ENCODE results near the gene UNC13B.

The UNC13B gene

DNA sequence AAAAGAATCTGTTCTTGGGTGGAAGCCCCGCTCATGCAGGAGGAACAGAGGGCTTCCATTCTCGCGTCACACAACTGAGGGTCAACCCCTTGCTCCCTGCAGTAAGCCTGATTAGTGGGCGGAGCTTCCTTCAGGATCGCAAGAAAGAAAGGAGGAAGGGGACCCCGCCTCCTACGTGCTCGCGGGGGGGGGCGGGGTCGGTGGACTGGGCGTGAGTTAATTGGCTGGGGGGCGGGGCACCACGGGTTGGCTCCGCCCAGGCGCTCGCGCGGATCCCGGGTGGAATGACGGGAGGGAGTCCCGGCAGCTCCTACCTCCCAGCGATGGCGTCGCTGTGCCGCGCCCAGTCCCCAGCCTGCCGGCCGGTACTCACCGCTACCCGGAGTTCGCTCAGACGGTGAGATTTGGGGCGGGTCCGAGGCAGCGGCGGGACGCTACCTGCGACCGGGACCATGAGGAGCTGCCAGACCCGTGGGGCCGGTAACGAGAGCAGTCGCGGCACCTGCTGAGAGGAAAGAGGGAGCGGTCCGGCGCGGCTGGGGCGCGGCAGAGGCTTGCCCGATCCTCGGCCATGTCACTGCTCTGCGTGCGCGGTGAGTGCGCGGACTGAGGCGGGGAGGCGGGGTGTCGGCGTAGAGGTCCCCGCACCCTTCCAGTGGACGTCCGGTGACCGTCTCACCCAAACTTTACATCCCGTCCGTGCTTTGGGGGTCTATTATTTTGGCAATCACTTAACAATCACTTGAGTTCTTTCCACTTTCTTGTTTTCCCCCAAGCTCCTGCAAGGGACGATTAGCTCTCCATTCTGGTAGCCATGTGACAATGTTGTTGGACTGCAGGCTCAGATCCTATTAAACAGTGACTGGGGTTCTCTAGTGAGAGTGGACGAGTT is at the start of gene UNC13B:
UNC13B (plus strand) TSS at position 297 of the 892 bp plus-strand sequence; CDS start at position 572, 275 bp downstream.
- Histone ChIP-seq H3K9me3 (ENCODE audit: control insufficient read depth, insufficient read depth, low read length) (no peaks in the 10 kb centered on the region), H3K4me3 (ENCODE audit: low read depth, low read length) (peak within 1 kb of the TSS; percentile 96), H3K9ac (ENCODE audit: low read depth, low read length) (peak within 1 kb of the TSS; percentile 47), H3K4me1 (ENCODE audit: control insufficient read depth, insufficient read depth, low read length) (peaks cover 9% of the 10 kb centered on the region), H3K36me3 (ENCODE audit: control insufficient read depth, insufficient read depth, low read length) (no peaks in the 10 kb centered on the region), H3K27me3 (ENCODE audit: control insufficient read depth, insufficient read depth, low read length) (no peaks in the 10 kb centered on the region)

DNA sequence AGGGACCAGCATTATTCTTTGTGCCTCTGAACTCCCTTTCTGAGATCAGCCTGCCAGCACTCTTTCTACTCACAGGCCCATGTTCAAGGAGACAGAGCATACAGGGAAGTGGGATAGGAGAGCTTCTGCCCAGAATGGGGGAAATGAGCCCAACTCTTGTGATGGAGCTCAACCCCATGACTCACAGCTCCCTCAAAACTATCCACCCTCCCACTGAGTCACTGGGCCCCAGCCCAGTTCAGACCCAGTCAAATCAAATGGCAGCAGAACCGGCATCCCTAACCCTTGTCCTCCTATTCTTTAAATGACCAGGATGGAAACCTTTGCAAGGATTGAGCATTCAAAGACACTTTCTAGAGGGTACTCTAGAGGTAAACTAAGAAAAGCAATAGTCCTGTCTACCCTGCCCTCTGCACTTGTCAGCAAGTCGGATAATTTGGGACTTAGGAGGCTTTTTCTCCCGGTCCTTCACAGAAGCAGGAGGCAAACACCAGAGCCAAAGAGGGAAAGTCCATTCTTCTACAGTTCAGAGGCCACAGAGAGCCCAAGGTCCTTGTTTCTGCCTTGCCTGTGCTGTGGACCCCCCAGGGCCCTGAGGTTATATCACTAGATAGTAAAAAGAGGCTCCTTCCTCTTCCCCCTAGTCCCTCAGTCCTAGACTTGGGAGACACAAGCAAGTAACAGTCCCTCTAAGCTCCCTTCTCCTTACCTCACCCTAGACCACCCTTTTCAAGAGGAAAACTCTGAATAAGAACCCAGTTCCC is 49.4 kb upstream of the UNC13B start:
- no peak overlapping the region for H3K4me3 ChIP-seq (ENCODE audit: low read depth, low read length)

DNA sequence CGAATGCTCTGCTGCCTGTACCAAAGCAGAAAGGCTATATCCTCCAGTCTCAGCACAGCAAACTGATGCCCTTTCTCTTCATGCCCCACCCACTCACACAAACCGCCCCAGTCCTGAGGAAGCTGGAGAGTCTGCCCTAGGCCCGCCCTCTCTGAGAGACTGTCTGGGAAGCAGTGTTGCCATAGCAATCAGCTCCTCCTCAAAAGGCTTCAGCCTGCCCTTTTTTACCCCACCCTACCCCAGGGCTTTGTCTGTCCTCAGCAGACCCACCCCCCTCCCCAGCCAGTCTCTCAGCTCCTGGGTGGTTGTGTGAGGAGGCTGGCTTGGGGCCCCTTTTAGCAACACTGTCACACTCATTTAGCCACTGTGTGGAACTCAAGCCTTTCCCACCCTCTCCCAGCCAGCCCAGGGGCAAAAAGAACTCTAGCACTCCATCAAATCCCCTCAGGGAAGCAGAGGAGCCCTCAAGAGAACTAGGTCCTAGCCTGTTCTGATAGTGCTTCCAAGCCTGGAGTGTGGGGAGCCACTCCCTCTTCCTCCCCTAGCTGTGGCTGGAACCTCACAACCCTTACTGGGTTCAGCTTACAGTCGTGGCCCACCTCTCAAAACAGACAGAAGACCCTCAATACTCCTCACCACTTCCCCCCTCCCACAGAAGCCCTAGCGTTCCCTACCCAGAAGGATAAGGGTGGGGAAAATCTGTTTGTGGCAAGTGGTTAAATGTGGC is 47.5 kb upstream of the UNC13B start:
- Histone ChIP-seq H3K36me3 (ENCODE audit: control insufficient read depth, insufficient read depth, low read length) (no peaks in the 10 kb centered on the region), H3K4me1 (ENCODE audit: control insufficient read depth, insufficient read depth, low read length) (peaks cover 9% of the 10 kb centered on the region), H3K4me3 (ENCODE audit: low read depth, low read length) (peak overlapping the region; percentile 96), H3K27me3 (ENCODE audit: control insufficient read depth, insufficient read depth, low read length) (no peaks in the 10 kb centered on the region), H3K9me3 (ENCODE audit: control insufficient read depth, insufficient read depth, low read length) (no peaks in the 10 kb centered on the region), H3K9ac (ENCODE audit: low read depth, low read length) (no peak overlapping the region)

More for the DNA sequence above, 49.4 kb upstream of the UNC13B start:
- Histone ChIP-seq H3K36me3 (ENCODE audit: control insufficient read depth, insufficient read depth, low read length) (peaks cover 5% of the 10 kb centered on the region), H3K9me3 (ENCODE audit: control insufficient read depth, insufficient read depth, low read length) (no peaks in the 10 kb centered on the region), H3K9ac (ENCODE audit: low read depth, low read length) (no peak overlapping the region), H3K27me3 (ENCODE audit: control insufficient read depth, insufficient read depth, low read length) (no peaks in the 10 kb centered on the region), H3K4me1 (ENCODE audit: control insufficient read depth, insufficient read depth, low read length) (peaks cover 9% of the 10 kb centered on the region)

DNA sequence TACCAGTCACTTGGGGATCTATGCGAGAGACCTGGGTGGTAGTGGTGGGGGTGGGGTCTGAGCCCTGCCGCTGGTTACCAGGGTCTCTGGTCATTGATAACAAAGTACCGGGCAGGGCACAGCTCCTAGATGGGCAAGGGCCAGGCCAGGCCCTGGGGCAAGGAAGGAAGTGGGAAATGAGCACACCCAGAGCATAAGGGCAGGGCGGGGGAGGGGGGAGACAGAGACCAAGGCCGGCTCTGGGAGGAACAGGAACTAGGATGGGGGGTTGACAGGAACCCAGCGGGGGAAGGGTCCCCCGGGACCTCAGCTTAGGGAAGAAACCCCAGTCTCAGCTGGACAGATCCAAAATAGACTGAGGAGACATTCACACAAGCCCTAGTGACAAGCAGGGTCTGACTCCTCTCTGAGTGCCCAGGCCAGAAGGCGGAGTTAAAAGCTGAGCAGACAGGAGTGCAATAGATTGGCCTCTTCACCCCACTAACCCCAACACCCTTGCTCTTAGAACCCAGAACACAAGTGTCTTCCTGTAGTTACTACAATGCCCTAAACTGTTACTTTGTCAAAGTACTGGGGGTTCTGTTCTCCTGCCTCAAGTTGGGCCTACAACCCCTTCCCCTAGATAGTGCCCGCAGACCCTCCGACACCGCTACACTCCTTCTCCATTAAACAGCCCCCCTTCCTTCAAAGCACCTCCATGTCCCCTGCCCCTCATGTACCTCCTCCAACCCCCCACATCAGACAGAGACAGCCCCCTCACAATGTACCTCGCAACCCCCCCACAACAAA is 46.8 kb upstream of the UNC13B start:
- Histone ChIP-seq H3K27me3 (ENCODE audit: control insufficient read depth, insufficient read depth, low read length) (no peaks in the 10 kb centered on the region), H3K4me1 (ENCODE audit: control insufficient read depth, insufficient read depth, low read length) (peaks cover 9% of the 10 kb centered on the region), H3K9me3 (ENCODE audit: control insufficient read depth, insufficient read depth, low read length) (no peaks in the 10 kb centered on the region), H3K4me3 (ENCODE audit: low read depth, low read length) (peak overlapping the region; percentile 96), H3K36me3 (ENCODE audit: control insufficient read depth, insufficient read depth, low read length) (no peaks in the 10 kb centered on the region), H3K9ac (ENCODE audit: low read depth, low read length) (no peak overlapping the region)

DNA sequence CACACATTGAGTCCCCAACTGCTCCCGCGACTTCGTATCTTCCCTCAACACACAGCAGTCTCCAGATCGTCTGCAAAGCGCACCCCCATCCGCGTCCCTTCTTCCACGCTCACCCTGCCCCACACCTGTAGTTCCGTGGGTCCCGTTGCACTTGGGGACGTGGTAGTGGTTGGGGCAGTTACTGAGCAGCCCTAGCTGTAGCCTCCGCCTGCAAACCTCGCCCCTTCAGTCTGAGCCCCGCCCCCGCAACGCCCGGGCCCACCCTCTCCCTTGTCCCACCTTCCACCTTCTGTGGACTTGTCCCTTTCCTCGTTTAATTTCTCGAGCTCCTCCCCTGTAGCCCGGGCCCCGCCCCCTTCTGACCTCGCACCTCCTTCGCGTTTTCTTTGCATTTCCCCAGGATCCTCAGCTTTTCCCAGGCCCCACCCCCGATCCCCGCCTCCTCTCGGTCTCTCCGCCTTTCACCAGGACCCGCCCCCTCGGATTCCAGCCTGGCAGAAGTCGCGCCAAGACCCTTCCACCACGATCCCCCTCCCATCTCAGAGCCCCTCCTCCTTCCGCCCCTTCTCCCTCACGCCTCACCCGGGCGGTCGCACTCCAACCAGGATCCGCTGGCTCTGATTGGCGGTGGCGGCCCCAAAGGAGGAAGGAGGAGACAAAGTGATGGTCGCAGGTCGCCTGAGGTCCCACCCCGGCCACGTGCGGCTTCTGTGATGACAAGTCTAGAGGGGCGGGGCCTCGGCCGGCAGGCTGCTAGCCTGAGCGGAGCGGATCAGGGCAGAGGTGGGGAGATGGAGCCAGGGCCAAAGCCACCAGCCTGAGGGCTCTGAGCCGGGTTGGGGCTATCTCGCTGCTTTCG is 45.9 kb upstream of the UNC13B start, which contains the start of gene ATOSB:
ATOSB (minus strand) TSS at position 183 of the 859 bp plus-strand sequence. CDS start 7,588 bp downstream, outside the sequence.
- Histone ChIP-seq H3K36me3 (ENCODE audit: control insufficient read depth, insufficient read depth, low read length) (no peaks in the 10 kb centered on the region), H3K9me3 (ENCODE audit: control insufficient read depth, insufficient read depth, low read length) (no peaks in the 10 kb centered on the region), H3K4me1 (ENCODE audit: control insufficient read depth, insufficient read depth, low read length) (peaks cover 6% of the 10 kb centered on the region), H3K27me3 (ENCODE audit: control insufficient read depth, insufficient read depth, low read length) (no peaks in the 10 kb centered on the region), H3K4me3 (ENCODE audit: low read depth, low read length) (peak within 1 kb of the TSS; percentile 96), H3K9ac (ENCODE audit: low read depth, low read length) (no peak within 1 kb of the TSS)

DNA sequence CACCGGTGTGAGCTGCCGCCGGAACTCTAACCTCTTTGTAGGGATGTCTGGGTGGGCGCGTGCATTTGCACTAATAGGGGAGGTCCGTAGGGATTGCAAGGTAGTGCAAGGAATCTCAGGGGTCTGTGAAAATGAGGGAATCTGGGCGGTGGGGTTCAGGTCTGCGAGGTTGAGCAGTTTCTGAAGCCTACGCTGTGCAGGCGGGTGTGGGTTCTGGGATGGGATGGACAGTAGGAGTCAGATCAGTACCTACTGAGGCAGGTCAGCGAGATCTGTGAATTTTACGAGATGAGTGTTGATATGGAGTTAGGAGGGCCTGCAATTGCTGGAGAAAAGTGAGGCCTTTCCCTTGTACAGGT is 45.3 kb upstream of the UNC13B start:
- no peaks in the 10 kb centered on the region for H3K27me3 ChIP-seq (ENCODE audit: control insufficient read depth, insufficient read depth, low read length)
- H3K4me1 ChIP-seq (ENCODE audit: control insufficient read depth, insufficient read depth, low read length): peaks cover 5% of the 10 kb centered on the region
- no peak overlapping the region for H3K9ac ChIP-seq (ENCODE audit: low read depth, low read length)
- no peaks in the 10 kb centered on the region for H3K9me3 ChIP-seq (ENCODE audit: control insufficient read depth, insufficient read depth, low read length)
- peak overlapping the region; percentile 83 for H3K4me3 ChIP-seq (ENCODE audit: low read depth, low read length)
- no peaks in the 10 kb centered on the region for H3K36me3 ChIP-seq (ENCODE audit: control insufficient read depth, insufficient read depth, low read length)

DNA sequence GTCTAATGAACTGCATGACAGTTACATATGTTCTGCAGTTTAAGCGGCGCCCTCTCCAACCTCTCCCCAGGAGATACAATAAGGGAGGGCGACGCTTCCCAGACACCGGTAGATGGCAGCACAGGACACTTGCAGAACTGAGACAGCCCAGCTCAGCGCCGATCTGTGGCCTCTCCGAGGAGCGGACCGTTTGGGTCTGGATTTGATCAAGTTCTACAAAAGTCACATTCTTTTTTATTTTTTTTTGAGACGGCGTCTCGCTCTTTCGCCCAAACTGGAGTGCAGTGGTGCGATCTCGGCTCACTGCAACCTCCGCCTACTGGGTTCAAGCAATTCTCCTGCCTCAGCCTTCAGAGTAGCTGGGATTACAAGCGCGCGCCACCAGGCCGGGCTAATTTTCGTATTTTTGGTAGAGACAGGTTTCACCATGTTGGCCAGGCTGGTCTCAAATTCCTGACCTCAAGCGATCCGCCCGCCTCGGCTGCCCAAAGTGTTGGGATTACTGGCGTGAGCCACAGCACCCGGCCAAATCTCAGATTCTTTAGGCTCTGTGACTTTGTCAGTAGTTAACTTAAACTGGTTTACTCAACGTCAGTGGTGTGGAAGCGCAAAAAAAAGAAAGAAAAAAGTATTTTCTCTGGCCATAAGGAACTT is 44.8 kb upstream of the UNC13B start:
- Histone ChIP-seq H3K27me3 (ENCODE audit: control insufficient read depth, insufficient read depth, low read length) (no peaks in the 10 kb centered on the region), H3K36me3 (ENCODE audit: control insufficient read depth, insufficient read depth, low read length) (no peaks in the 10 kb centered on the region), H3K4me3 (ENCODE audit: low read depth, low read length) (peak overlapping the region; percentile 83)

DNA sequence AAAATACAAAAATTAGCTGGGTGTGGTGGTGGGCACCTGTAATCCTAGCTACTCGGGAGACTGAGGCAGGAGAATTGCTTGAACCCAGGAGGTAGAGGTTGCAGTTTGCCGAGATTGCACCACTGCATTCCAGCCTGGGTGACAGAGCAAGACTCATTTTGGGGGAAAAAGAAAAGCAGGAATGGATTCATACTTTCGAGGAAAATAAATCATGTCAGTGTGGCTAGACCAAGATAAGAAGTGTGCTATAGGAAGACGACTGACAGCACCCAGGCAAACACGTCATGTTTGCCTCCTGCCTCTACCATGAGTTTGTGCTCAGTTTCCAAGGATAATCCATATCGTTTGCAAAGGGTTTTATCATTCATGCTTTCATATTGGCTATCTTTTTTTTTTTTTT is 26.9 kb upstream of the UNC13B start:
- no peaks in the 10 kb centered on the region for H3K4me1 ChIP-seq (ENCODE audit: control insufficient read depth, insufficient read depth, low read length)
- H3K9ac ChIP-seq (ENCODE audit: low read depth, low read length): no peak overlapping the region
- no peaks in the 10 kb centered on the region for H3K9me3 ChIP-seq (ENCODE audit: control insufficient read depth, insufficient read depth, low read length)
- no peaks in the 10 kb centered on the region for H3K36me3 ChIP-seq (ENCODE audit: control insufficient read depth, insufficient read depth, low read length)
- no peak overlapping the region for H3K4me3 ChIP-seq (ENCODE audit: low read depth, low read length)
- H3K27me3 ChIP-seq (ENCODE audit: control insufficient read depth, insufficient read depth, low read length): no peaks in the 10 kb centered on the region

More for the DNA sequence above, 44.8 kb upstream of the UNC13B start:
- Histone ChIP-seq H3K9ac (ENCODE audit: low read depth, low read length) (peak overlapping the region; percentile 30), H3K4me1 (ENCODE audit: control insufficient read depth, insufficient read depth, low read length) (peaks cover 3% of the 10 kb centered on the region), H3K9me3 (ENCODE audit: control insufficient read depth, insufficient read depth, low read length) (no peaks in the 10 kb centered on the region)

DNA sequence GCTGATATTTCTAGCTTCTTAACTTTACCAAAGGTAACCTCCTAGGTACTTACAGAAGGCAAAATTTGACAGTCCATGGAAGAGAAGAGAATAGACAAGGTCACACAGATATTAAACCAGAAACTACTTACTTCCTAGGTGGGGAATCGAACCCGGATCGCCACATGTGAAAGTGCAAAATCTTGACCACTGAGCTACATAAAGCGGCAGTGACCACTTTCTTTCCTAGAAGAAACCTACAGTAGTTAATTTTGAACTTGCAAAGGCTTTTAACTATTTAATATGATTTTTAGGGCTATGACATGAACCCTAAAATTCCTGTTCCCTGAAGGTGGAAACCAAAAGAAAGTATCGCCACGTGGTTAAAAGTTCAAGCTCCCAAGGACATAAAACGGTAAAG is 25.8 kb upstream of the UNC13B start:
- no peaks in the 10 kb centered on the region for H3K9me3 ChIP-seq (ENCODE audit: control insufficient read depth, insufficient read depth, low read length)
- no peaks in the 10 kb centered on the region for H3K36me3 ChIP-seq (ENCODE audit: control insufficient read depth, insufficient read depth, low read length)

DNA sequence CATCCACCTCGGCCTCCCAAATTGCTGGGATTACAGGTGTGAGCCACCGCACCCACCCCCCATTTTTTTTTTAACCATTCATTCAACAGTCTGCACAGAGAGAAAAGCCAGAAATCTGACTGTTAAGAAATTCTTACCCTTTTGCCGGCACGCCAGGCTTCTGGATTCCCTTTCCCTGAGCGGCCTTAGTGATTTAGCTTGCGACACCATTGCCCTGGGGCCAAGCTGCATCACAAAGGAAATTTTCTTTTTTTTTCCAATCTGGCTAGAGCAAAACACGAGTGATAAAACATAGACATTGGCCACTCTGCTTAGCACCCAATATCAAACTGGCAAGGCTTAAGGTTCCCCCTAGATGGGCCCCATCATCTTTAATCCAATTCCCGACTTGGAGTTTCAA is 24.9 kb upstream of the UNC13B start:
- no peaks in the 10 kb centered on the region for H3K4me1 ChIP-seq (ENCODE audit: control insufficient read depth, insufficient read depth, low read length)
- H3K4me3 ChIP-seq (ENCODE audit: low read depth, low read length): no peak overlapping the region

More for the DNA sequence above, 25.8 kb upstream of the UNC13B start:
- Histone ChIP-seq H3K4me1 (ENCODE audit: control insufficient read depth, insufficient read depth, low read length) (no peaks in the 10 kb centered on the region), H3K9ac (ENCODE audit: low read depth, low read length) (no peak overlapping the region), H3K4me3 (ENCODE audit: low read depth, low read length) (no peak overlapping the region), H3K27me3 (ENCODE audit: control insufficient read depth, insufficient read depth, low read length) (no peaks in the 10 kb centered on the region)

More for the DNA sequence above, 24.9 kb upstream of the UNC13B start:
- Histone ChIP-seq H3K36me3 (ENCODE audit: control insufficient read depth, insufficient read depth, low read length) (no peaks in the 10 kb centered on the region), H3K9me3 (ENCODE audit: control insufficient read depth, insufficient read depth, low read length) (peaks cover 2% of the 10 kb centered on the region), H3K27me3 (ENCODE audit: control insufficient read depth, insufficient read depth, low read length) (no peaks in the 10 kb centered on the region), H3K9ac (ENCODE audit: low read depth, low read length) (no peak overlapping the region)
